Panc1 (cell line): Measurements from ENCODE around the gene COL23A1. TPM values are rescaled to one million over a fixed set of nuclear protein-coding genes. Genes with fewer than 3 reads are reported as not detected.

Experiments used
- ATAC-seq: fragments of 200-7000 bp; cut with Tn5 transposase; 2 replicates; pipeline ENCODE4 v1.9.1; 2020; ENCODE audit warnings: mild to moderate bottlenecking, moderate library complexity
- BruUV-seq: library from RNA; stranded (reverse); fragments of 400-500 nt; replicated peaks from 2 replicates; lab custom pipeline; 2021; lab: Mats Ljungman, UMichigan
- CTCF ChIA-PET: fragments of 300-600 bp; sonication (Branson Sonifier 250); formaldehyde crosslinking; loops from one replicate; lab custom pipeline; 2022; ENCODE audit warnings: antibody characterized with exemption; lab: Charles Lee
- POLR2A ChIA-PET: fragments of 300-600 bp; sonication (Branson Sonifier 250); formaldehyde crosslinking; loops from one replicate; lab custom pipeline; 2022; ENCODE audit warnings: antibody characterized with exemption; lab: Charles Lee
- DNase-seq: peaks from one replicate; pipeline ENCODE4 v3.0.0-alpha.2; 2010; ENCODE audit warnings: low read depth, low spot score
- H3K27ac ChIP-seq: 2 replicates; pipeline ENCODE4 v1.5.1; 2011; ENCODE audit warnings: mild to moderate bottlenecking, low read length, inconsistent platforms
- H3K27me3 ChIP-seq: fragments of 200-500 bp; sonication (Bioruptor generic); 2 replicates; pipeline ENCODE4 v1.6.0; 2014; ENCODE audit warnings: low read length, inconsistent platforms; ENCODE audit not compliant: control insufficient read depth, insufficient read depth
- H3K36me3 ChIP-seq: fragments of 200-500 bp; sonication (Bioruptor generic); 2 replicates; pipeline ENCODE4 v1.5.1; 2014; ENCODE audit warnings: inconsistent platforms, mild to moderate bottlenecking, low read length, moderate library complexity; ENCODE audit not compliant: control insufficient read depth, insufficient read depth
- H3K4me1 ChIP-seq: 2 replicates; pipeline ENCODE4 v1.5.1; 2011; ENCODE audit warnings: inconsistent platforms, mild to moderate bottlenecking, low read length, moderate library complexity; ENCODE audit not compliant: control insufficient read depth, insufficient read depth
- H3K4me3 ChIP-seq, 2 experiments: 2 replicates each; pipeline ENCODE4 v1.5.1; 2011 to 2012; ENCODE audit warnings: low read depth in 2 of 2, low read length in 2 of 2, mild to moderate bottlenecking in 2 of 2, inconsistent platforms in 1 of 2, moderate library complexity in 1 of 2
- H3K9me3 ChIP-seq: fragments of 200-500 bp; sonication (Bioruptor generic); 2 replicates; pipeline ENCODE4 v1.5.1; 2014; ENCODE audit warnings: low read depth, mild to moderate bottlenecking, inconsistent platforms, low read length, moderate library complexity; ENCODE audit not compliant: control insufficient read depth, insufficient read depth
- CTCF ChIP-seq: fragments of 450-650 bp; IDR thresholded peaks from 2 replicates; pipeline ENCODE4 v1.5.1; 2017; ENCODE audit warnings: mild to moderate bottlenecking
- POLR2AphosphoS5 ChIP-seq: IDR thresholded peaks from 2 replicates; pipeline ENCODE4 v1.6.1; 2012; ENCODE audit warnings: mild to moderate bottlenecking, low read depth, low read length, moderate library complexity
- REST ChIP-seq, 2 experiments: IDR thresholded peaks; 2 replicates each; pipeline ENCODE4 v1.6.1; 2011 to 2012; ENCODE audit warnings: low read depth in 2 of 2, control low read depth in 1 of 2, low read length in 1 of 2, mild to moderate bottlenecking in 1 of 2, moderate library complexity in 1 of 2; ENCODE audit not compliant: insufficient read depth in 1 of 2
- SIN3A ChIP-seq: IDR thresholded peaks from 2 replicates; pipeline ENCODE4 v1.6.1; 2012; ENCODE audit warnings: low read depth, mild to moderate bottlenecking, low read length, moderate library complexity, borderline replicate concordance; ENCODE audit not compliant: insufficient read depth
- TCF7L2 ChIP-seq: IDR thresholded peaks from 2 replicates; pipeline ENCODE4 v1.6.1; 2011; ENCODE audit warnings: mild to moderate bottlenecking, low read depth, low read length, inconsistent platforms
- in situ Hi-C: cut with HindIII; loops from 2 replicates; pipeline ENCODE4 v1.10.0; 2016; ENCODE audit warnings: low sequenced_read_pairs, low pct_unique_long_range_greater_than_20kb
- intact Hi-C: fragments of 100-400 bp; cut with micrococcal nuclease; formaldehyde crosslinking; loops from one replicate; pipeline ENCODE4 v1.10.0; 2022; ENCODE audit not compliant: unreplicated experiment
- total RNA-seq: library from RNA; stranded (reverse); gene quantifications from one replicate; pipeline ENCODE4 v1.2.1, GENCODE V29; 2021; ENCODE audit not compliant: unreplicated experiment

The COL23A1 gene
- total RNA-seq, 1 experiment from 2014 or later: 0.05 TPM

- H3K9me3 ChIP-seq: no peaks in the 10 kb centered on the region
- ATAC-seq (peak; percentile 72), DNase-seq (no peak)
- in situ Hi-C loops (no loop called here), intact Hi-C loops (loop anchor here (5.0 kb wide), 1 partner anchor 307 kb away; no protein-coding TSS in a partner anchor)
- H3K36me3 ChIP-seq: no peaks in the 10 kb centered on the region
- POLR2A ChIA-PET: interaction anchor here (0.6 to 0.7 kb wide), 2 partner anchors 49 to 105 kb away, joined by 5 to 6 read pairs; no protein-coding TSS in a partner anchor
- H3K4me3 ChIP-seq: peak overlapping the region in 1 of 2 experiments; percentile 37; a peak in 2 of 4 replicates
- CTCF ChIA-PET: interaction anchor here (0.7 to 1.0 kb wide), 3 partner anchors 305 to 309 kb away, joined by 3 to 5 read pairs (median 3); no protein-coding TSS in a partner anchor
- no TSS peak for BruUV-seq
- peaks cover 13% of the 10 kb centered on the region for H3K27me3 ChIP-seq
- H3K4me1 ChIP-seq: peaks cover 6% of the 10 kb centered on the region; the same call in 1 of the 2 replicates
- TF ChIP-seq SIN3A (no peak), REST (IDR thresholded peaks at IDR 0.05; ENCODE audit: insufficient read depth in 1 of 2, low read depth in 2 of 2, low read length in 1 of 2) (no peak), CTCF (no peak; the same call in 1 of the 2 replicates), TCF7L2 (no peak), POLR2AphosphoS5 (no peak)
- no peak overlapping the region for H3K27ac ChIP-seq
These were observed 733 bp downstream of the COL23A1 start for GRCh38 chr5:178589180-178590140.

GRCh38 chr5:178588769-178589168 lies 1.4 kb downstream of the COL23A1 start:
- no peak overlapping the region for H3K27ac ChIP-seq
- ATAC-seq (no peak), DNase-seq (no peak)
- H3K4me1 ChIP-seq: peaks cover 6% of the 10 kb centered on the region; the same call in 1 of the 2 replicates
- H3K27me3 ChIP-seq: peaks cover 13% of the 10 kb centered on the region
- no TSS peak for BruUV-seq
- TF ChIP-seq SIN3A (no peak), POLR2AphosphoS5 (no peak), TCF7L2 (no peak), REST (IDR thresholded peaks at IDR 0.05; ENCODE audit: insufficient read depth in 1 of 2, low read depth in 2 of 2, low read length in 1 of 2) (no peak), CTCF (no peak)
- in situ Hi-C loops: no loop called here
- H3K9me3 ChIP-seq: no peaks in the 10 kb centered on the region
- intact Hi-C loops: no loop called here
- H3K4me3 ChIP-seq: no peak overlapping the region
- ChIA-PET CTCF (interaction anchor here (0.7 kb wide), 1 partner anchor 308 kb away, joined by 3 read pairs; no protein-coding TSS in a partner anchor), POLR2A (no interaction called here)
- no peaks in the 10 kb centered on the region for H3K36me3 ChIP-seq
